Activated CD4-positive, alpha-beta T cell treated with anti-CD3 and anti-CD28 coated beads, Interleukin-2, amount 50 U/mL, for 4 hours (primary cell): ENCODE results near the gene POU6F2.
"Not testable (repeated sequence)": the region's sequence is repeated elsewhere in the genome, so short reads cannot be mapped to it uniquely, and the experiment has no call there.

Source experiments
- DNase-seq, 2 experiments: peaks; one replicate each; pipeline ENCODE4 v3.0.0-alpha.2; 2020

Gene POU6F2

DNA sequence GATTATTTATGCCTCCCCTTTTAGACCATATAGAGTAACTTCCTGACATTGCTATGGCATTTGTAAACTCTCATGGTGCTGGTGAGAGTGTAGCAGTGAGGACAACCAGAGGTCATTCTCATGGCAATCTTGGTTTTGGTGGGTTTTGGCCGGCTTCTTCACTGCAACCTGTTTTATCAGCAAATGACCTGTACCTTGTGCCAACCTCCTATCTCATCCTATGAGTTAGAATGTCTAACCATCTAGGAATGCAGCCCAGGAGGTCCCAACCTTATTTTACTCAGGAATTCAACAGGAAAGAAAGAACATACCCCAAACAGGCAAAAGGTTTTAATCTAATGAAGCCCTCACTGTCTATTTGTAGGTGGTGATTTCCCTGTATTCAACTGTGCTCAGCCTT lies 383.1 kb downstream of the POU6F2 start:
- no peak for DNase-seq

DNA sequence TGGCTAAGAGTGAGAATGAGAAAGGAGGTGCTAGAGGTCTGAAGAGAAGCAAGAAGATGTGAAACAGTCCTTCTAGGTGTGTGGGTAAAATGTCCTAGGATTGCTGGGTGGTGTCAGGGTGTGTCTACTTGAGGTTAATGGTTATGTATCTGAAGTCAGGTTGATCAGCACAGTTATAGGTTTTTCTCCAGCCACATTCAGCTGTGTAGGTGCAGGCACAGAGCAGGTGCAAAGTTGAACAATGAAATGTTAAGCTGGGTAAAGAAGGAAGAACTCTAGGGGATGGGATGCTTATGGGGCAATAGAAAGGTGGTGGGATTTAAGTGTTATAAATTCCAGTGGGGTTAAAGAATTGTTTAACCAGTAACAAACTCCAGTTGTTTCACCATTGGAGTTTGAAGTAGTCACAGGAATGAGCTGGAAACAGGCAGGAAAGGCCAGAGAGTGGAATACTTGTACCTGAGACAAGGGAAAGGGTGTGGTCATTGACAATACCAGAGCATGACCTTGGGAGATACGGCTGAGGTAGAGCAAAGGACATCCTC lies 388.1 kb downstream of the POU6F2 start:
- DNase-seq = no peak

DNA sequence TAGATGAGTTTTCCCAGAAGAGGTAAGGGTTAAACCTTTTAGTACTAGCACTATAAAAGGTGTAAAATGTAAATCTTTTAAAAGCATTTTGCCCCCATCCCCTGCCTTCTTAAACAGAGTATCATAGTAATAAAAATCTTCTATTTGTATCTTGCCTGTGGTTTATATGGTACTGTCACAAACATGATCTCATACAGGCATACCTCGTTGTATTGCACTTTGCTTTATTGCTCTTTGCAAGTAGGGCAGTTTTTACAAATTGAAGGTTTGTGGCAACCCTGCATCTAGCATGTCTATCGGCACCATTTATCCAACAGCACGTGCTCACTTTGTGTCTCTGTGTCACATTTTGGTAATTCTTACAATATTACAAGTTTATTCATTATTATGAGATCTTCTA lies 389.7 kb downstream of the POU6F2 start:
- DNase-seq = no peak

DNA sequence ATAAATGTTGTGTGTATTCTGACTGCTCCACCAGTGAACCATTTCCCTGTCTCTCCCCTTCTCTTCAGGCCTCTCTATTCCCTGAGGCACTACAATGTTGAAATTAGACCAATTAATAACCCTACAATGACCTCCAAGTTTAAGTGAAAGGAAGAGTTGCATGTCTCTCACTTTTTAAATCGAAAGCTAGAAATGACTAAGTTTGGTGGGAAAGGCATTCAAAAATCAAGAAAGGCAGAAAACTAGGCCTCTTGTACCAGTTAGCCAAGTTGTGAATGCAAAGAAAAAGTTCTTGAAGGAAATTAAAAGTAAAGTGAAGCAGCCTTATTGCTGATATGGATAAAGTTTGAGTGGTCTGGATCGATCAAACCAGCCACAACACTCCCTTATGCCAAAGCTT lies 390.2 kb downstream of the POU6F2 start:
- no peak for DNase-seq

DNA sequence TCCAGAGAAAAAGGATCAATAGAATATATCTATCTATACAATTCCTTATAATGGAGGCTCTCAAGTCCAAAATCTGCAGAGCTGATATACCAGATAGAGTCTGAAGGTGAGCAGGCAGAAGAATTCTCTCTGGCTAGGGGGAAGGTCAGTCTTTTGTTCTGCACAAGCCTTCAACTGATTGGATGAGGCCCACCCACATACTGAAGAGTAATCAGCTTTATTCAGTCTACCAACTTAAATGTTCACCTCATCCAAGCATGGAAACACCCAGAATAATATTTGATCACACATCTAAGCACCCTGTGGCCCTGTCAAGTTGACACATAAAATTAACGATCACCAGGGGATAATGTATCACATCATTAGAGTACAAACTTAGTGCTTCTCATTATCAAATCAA lies 394.7 kb downstream of the POU6F2 start:
- DNase-seq = no peak

DNA sequence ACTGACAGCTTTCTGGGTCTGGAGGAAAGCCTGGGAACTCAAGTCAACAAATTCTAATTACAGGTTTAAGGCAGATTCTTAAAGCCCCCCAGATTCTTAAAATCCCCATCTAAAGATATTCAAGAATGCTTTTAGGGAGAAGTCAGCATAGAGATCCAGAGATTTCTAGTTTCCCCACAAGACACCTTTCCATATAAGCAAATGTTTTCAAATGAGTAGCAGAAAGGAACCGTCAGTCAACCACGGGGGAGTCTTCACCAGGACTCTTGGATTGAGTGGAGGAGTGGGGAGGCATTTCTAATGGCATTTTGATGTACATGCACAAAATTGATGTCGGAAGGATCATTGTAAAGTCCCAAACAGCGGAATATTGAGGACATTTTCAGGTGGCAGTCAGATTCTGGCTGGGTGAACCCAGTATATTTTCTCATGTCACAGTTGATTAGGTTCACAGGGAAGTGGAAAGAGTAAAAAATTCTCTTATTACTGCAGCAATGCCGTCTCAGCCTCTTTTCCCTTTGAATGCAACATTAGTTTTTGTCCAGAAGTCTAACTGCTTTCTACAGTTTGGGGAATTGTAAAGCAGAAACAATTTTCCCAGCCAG lies 396.8 kb downstream of the POU6F2 start:
- no peak for DNase-seq

- no peak for DNase-seq
Observed at GRCh38 chr7:39375047-39375873, 397.6 kb downstream of the POU6F2 start.

DNA sequence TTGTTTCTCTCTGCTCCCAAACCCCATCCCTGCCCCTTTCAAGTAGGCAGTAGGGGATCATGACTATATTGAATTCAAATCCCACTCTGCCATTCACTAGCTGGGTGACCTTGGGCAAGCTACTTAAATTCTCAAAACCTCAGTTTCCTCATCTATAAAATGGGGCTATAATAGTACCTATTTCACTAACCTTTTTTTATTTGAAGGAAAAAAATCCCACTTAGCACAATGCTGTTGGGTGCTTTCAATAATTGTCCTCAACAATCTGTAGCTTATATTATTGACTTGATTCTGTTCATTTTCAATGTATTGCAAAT lies 398.1 kb downstream of the POU6F2 start:
- DNase-seq = no peak

- DNase-seq = not testable (repeated sequence)
Observed at GRCh38 chr7:39376881-39377280, 399.2 kb downstream of the POU6F2 start.

GRCh38 chr7:39379416-39379815 lies 401.7 kb downstream of the POU6F2 start:
- no peak for DNase-seq

GRCh38 chr7:39383136-39383535 lies 405.4 kb downstream of the POU6F2 start:
- no peak for DNase-seq

GRCh38 chr7:39384386-39384785 lies 406.7 kb downstream of the POU6F2 start:
- no peak for DNase-seq

DNA sequence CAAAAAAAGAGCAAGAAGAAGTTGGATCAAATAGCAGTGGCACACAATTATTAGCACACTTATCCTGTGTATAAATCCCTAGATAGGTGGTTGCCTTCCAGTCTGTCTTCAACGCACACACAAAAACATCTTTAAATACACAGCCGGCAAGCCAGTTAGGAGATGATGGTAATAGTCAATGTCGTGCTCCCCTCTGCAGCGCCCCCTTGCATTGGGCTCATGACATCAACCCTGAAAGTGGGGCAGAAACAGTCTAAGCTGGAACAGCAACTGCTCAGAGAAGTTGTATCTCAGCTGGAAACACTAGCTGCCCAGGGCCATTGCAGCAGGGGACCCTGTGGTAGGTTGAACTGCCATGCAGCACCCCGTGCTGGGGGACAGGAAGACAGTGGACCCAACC lies 409.0 kb downstream of the POU6F2 start:
- DNase-seq = no peak

- no peak for DNase-seq
Observed at GRCh38 chr7:39392151-39392550, 414.4 kb downstream of the POU6F2 start.

DNA sequence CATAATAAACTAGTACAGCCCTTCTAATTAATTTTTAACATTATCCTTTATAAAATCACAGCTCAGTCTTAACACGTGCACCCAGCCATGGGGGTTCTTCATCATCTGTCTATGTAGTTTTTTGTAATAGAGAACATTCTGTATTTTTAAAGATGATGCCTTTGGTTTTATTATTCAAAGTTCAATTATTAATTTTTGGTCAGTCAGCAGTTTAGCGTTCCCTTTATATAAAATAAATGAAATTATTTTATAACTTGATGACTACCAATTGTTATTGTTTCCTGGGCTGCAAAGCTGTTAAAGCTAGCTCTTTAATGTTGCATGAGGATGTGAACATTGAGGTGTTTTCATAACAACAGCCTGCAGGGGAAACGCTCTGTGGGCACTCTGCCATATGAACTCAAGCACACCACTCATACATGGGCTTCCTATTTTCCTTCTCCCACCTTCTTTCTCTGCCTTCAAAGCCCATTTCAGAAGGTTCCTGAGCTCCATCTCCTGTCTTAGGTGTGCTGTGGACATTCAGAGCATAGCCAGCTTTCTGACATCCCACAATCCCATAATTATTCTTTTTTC lies 416.5 kb downstream of the POU6F2 start:
- no peak for DNase-seq

- DNase-seq = no peak
Observed at GRCh38 chr7:39399458-39399857, 421.7 kb downstream of the POU6F2 start.

DNA sequence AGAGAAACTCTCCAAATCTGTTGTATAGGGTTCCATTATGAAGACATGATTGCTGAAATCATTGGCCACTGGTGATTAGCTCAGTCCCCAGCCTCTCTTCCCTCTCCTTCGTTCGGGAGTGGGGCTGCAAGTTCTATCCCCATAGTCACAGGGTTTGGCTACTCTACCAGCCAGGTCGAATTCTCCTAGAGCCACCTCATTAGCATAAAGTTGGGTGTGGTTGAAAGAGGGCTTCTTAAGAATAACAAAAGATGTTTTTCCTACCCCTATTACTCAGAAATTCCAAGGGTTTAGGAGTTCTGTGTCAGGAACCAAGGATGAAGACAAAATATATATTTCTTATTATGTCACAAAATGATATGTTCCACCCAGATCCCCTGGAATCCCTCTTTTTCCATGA lies 422.3 kb downstream of the POU6F2 start:
- no peak for DNase-seq

GRCh38 chr7:39400836-39401235 lies 423.1 kb downstream of the POU6F2 start:
- no peak for DNase-seq

DNA sequence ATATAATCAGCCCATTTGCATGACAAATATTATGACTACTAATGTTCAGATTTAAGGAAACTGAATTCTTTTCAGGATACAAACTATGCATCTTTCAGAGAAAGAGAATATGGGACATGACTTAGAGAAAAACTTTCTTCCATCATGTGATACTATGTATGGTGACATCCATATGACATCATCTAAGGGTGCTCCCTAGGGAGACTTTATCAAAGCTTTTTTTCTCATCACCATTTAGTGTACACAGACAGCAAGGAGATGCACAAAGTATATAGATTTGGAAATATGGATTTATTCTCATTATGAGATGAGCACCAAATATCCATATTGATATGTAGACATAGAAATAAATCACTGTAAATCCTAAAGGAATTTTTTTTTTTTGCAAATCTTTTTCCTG lies 424.3 kb downstream of the POU6F2 start:
- DNase-seq = no peak

GRCh38 chr7:39404907-39405306 lies 427.2 kb downstream of the POU6F2 start:
- no peak for DNase-seq

- no peak for DNase-seq
Observed at GRCh38 chr7:39405581-39405980, 427.9 kb downstream of the POU6F2 start.

DNA sequence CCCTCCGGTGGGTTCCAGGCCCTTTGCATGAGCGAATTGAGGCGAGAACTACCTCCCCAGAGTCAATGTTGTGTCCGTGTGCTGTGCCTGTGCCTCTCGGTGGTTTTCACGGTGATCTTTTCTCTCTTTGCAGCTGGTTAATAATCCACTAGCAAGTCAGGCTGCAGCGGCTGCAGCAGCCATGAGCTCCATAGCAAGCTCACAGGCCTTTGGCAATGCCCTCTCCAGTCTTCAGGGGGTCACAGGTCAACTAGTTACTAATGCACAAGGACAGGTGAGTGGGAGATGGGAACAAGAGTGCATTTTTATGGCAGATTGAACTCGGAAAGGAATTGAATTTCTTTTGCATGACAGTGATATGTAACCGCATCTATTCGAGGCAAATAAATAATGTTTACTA lies 428.8 kb downstream of the POU6F2 start:
- DNase-seq = no peak

- no peak for DNase-seq
Observed at GRCh38 chr7:39407137-39407536, 429.4 kb downstream of the POU6F2 start.

GRCh38 chr7:39407723-39408122 lies 430.0 kb downstream of the POU6F2 start:
- DNase-seq = no peak
